Measurements from ENCODE around the gene SBK2.

Gene SBK2

DNA sequence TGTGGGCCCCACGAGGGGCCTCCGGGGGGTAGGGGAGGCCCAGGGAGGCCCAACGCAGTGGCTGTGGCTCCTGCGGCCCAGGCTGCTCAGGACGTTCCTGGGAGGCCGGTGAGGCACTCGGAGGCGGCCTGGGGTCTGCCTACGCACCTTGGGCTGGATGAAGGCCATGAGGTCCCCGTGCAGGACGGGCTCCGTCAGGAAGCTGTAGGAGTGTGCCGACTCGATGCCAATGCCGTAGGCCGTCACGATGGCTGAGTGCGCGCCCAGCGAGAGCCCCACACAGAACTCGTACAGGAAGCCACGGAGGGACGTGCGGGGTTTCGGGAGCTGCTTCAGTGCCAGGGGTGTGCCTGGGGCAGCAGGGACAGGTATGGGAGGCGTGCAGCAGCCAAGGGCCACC is 5.9 kb downstream of the SBK2 start:
- no peak for DNase-seq

DNA sequence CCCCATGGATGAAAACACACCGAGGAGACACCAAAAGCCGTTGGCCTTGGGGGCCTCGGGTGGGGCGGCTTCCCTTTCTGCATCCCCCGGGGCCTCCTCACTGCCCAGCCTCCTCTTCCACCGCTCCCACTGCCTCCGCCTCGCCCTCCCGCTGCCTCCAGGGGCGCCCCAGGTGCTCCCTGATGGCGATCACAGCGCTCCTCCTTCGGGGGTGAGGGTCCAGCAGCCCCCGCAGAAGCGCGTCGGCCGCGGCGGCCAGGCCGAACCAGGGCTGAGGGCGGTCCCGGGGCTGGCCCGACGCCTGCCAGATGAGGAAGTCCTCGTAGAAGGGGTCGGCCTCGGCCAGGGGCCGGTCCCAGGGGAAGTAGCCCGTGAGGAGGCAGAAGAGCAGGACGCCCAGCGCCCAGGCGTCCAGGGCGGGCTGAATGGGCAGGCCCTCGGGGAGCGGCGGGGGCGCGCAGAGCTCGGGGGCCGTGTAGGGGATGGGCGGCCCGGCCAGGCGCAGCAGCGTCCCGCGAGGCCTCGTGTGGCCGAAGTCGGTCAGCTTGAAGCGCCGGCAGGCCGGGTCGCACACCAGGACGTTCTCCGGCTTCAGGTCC is 7.2 kb downstream of the SBK2 start:
- no peak for DNase-seq

DNA sequence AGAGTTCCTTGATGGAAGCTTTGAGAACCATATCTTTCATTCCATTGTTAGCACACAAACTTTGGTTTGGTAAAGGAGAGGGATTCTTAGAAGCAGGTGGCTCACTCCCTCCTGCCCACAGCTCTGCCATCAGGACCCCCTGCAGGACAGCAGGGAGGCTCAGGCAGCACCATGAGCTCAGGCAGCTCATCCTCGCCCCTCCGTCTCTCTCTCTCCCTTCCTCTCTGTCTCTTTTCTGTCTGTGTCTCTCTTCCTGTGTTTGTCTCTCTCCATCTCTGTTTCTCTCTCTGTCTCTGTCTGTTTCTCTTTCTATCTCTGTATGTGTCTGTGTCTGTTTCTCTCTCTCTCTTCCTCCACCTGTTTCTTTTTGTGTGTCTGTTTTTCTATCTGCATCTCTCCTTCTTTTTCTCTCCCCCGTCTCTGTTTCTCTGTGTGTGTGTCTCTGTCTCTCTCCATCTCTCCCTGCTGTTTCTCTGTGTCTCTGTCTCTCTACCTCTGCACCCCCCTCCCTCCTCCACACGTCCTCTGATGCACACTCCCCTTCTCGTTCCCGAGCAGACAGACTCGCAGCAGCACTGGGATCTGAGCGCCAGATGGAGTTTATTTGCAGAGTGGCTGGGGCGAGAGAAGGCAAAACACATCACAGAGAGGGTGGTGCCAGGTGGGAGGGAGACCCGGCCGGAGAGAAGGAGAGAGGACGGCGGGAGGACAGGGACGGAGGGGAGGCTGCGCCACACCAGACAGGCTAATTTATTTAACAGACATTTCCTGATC is 8.7 kb downstream of the SBK2 start:
- no peak for DNase-seq

DNA sequence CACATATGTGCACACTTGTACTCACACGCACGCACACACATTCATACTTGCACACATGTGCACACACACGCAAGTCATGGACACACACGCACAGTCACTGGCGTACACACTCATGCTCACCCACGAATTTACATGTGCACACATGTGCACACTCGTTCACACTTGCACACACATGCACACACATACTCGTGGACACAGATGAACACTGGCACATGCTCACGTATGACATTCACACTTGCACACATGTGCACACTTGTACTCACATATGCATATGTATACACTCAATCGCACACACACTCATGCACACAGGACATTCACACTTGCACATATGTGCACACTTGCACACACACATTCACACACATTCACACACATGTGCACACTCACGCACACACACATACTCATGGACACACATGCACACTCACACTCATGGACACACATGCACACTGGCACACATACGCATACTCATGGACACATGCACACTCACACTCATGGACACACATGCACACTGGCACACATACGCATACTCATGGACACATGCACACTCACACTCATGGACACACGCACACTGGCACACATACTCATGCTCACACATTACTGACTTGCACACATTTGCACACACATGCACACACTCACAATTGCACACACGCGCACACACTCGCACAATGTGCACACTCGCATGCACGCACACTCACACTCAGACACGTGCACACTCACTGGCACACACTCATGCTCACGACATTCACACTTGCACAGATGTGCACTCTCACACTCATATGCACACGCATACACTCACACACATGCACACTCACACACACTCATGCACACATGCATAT is 9.5 kb downstream of the SBK2 start:
- no peak for DNase-seq

DNA sequence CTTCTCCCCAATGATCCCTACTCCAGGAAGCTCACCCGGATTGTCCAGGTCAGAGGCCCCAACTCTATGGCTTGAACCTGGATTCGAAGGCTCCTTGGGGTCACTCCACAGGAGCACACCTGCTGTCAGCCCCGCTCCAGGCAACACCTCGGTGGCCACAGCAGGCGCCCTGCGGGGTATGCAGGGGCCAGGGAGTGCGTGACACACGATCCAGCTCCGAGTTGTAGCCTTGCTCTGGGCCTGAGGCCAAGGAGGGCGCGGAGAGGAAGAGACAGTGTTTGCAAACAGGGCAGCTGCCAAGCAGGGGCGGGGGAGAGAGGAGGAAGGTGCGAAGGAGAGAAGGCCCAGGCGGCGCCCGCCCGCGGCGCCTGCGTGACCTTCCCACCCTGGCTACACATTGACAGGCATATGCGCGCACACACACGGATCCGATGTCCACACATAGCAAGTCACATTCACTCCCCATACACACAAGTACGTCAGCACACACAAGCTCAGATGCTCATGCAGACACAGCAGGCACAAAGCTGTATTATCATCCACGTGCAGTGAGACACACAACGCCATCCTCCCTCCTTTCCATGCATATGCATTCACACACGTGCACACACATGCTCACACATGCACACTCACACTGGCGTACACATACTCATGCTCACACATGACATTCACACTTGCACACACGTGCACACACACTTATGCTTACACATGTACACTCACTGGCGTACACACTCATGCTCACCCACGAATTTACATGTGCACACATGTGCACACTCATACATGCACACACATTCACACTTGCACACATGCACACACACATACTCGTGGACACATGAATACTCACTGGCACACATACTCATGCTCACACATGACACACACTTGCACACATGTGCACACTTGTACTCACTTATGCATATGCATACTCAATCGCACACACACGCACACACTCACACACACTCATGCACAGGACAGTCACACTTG is 10.4 kb downstream of the SBK2 start:
- DNase-seq = no peak

DNA sequence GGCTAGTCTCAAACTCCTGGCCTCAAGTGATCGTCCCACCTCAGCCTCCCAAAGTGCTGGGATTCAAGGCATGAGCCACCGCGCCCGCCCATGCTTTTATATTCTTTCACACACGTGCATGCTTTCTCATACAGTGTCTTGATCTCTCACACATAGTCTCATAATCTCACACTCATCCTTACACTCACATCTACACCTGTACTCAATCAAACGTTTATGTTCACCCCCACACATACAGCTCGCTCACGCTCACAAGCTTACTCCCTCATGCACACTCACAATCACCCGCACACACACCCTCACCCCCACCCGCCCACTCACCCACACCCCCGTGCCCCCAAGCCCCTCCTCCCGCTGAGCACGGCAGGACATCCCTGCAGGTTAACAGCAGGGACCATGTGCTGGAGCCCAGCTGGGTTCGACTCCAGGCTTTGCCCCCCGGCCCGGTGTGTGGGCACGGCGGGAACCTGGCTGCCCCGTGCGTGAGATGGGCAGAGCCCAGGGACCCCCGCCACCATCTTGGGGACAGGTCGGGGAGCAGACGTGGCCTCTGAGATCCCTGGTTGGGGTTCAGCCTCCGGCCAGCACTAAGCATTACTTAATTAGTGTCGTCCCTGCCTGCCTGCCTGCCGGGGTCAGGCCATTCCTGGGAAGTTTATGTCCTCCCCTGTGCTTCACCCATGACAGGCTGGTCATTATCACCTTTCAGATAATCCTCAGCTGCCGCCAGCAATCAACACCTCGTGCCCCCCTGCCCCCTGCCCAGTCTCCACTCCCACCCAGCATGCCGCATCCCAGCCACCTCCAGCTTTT is 11.4 kb downstream of the SBK2 start:
- no peak for DNase-seq

DNA sequence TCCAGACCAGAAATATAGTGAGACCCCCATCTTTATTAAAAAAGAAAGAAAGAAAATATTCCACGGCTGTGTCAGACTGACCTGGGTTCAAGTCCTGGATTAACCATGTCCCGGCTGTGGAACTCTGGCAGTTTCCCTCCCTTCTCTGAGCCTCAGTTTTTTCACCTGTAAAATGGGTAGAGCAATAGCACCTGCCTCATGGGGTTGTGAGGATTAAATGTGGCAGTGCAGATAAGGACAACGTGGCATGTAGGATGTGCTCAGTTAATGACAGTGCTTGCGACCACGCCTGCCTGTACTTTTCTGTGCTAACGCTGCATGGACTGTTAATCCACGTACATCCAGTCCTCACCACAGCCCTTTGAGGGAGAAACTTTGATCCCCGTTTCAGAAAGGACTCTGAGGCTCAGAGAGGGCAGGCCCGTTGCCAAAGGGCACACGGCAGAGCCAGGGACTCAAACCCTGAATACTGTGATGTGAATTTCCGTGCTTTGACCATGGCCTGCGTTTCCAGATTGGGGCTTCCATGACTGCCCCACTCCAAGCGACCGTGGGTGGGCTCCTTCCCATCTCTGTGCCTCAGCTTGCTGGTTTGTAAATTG is 16.1 kb downstream of the SBK2 start:
- DNase-seq = no peak

DNA sequence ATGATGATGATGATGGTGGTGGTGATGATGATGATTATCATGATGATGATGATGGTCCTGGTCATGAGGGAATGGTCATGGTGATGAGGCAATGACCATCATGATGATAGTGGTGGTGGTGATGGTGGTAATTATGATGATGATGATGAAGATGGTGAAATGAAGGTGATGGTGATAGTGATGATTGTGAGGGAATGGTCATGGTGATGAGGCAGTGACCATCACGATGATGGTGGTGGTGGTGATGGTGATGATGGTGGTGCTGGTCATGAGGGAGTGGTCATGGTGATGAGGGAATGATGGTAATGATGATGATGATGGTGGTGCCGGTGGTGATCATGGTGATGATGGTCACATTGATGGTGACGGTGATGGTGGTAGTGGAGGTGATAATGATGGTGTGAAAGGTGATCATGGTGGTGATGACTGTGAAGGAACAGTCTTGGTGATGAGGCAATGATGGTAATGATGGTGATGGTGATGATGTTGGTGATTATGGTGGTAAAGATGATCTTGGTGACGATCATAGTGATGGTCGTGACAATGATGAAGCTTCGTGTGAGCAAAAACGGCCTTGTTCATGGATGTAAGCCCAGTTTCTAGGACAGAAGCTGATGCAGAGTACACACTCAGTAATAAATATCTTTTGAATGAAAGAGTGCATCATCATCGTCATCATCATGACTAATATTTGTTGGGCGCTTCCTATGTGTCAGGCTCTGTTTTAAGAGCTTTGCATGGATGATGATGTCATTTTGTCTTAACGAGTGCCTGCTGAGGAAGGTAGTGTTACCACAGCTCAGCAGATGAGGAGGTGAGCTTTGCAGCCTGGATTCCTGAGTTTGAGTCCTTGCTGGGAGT is 17.3 kb downstream of the SBK2 start:
- peak; percentile 67 for DNase-seq

DNA sequence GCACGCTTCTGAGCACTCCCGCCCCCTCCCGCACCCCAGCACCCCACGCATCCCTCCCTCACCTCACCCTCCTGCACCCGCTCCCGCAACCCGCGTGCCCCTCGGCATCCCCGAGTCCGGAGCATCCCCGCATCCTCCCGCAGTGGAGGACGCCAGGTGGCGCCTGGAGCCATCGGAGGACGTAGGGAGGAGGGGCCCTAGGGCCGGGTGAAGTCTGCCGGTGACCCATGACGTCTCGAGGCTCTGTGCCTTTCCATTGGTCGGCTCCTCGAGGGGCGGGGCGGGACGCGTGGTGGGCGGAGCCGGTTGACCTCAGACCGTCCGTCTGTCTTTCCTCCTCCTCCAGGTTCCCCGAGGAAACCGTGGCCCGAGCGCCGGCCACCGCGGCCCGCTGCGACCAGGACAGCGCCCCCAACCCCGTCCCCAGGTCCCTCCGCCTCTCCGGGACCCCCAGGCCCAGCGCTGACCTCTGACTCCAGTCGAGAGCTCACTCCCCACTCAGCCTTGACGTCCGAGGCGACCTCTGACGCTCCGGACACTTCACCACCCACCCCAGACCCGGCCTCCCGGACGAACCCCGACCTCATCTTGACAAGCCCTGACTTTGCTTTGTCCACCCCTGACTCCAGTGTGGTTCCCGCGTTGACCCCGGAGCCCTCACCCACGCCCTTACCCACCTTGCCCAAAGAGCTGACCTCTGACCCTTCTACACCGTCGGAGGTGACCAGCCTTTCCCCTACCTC is 19.9 kb downstream of the SBK2 start:
- DNase-seq = peak; percentile 89

DNA sequence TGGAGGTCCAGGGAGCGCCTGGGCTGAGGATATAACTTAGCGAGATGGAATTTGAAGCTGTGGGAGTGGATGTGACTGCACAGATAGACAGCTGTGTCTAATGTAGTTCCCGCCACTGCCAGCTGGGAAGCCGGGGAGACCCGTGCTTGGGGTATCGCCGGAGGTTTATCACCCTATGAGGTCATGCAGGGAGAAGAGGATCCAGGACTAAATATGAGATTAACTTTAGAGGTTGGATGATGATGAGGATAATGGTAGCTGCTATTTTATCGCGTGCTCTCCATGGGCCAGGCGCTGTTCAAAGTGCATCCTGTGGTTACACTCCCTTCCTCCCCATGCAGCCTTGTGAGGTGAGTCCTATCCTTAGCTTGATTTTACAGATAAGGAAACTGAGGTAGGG is 28.8 kb downstream of the SBK2 start:
- no peak for DNase-seq

DNA sequence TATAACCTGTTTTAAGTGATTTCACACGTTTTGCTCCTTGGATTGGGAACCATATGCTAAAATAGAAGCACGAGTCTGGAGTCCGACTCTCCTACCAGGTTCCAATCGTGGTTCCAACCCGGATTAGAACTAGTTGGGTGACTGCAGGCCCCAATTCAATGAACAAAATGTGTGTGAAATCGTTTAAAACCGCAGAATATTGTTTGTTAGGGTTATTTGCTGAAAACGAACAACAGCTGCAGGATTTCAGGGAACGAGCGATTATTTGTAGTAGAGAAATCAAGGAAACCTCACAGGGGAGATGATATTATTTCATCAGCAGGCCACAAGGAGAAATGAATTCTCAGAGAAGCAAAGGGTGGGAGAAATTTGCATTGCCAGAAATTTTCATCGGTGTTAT is 32.0 kb downstream of the SBK2 start:
- DNase-seq = no peak

DNA sequence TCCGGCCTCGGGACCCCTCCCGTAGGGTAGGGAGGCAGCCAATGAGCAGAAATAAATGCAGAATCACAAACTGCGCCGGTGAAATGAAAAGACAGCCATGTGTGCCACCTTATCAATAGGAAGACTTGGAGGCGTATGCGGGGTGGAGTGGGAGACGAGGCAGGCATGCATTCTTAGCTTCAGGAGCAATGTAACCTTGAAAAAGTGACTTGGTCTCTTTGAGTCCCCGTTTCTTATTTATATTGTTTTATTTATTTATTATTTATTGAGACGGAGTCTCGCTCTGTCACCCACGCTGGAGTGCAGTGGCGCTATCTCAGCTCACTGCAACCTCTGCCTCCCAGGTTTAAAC is 32.7 kb downstream of the SBK2 start:
- DNase-seq = no peak

DNA sequence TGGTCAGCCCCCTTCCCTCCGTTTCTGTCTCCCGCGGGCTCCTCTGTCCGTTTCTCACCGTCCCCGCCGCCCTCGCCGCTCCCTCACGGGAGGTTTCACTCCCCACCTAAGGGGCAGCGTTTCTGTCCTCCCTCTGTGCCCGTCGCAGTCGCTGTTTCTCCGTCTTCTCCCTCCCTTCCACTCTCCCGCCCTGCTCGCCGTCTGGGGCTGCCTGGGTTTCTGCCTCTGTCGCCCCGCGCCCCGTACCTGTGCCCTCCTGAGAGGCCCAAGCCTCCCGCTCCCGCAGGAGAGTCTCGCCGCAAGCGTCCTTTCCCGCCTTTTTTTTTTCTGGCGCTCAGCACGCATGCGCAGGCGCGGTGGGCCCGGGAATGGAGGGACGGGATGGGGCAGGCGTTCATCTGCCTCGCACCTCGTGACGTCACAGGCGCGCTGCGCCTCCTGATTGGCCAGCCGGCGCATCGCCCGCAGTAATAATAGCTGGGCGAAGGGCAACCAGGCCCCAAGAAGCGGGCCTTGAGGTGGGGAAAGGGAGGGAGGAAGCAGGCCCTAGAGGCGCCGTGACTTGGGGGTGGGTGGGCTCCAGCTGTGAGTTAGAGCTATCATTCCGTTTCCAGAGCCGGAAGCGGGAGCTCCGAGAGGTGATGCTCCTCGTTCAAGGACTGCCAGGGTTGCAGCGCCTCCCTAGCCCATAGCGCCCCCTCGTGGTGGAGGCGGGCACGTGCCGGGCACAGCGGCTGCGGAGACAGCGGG is 33.3 kb downstream of the SBK2 start:
- DNase-seq = peak; percentile 64

DNA sequence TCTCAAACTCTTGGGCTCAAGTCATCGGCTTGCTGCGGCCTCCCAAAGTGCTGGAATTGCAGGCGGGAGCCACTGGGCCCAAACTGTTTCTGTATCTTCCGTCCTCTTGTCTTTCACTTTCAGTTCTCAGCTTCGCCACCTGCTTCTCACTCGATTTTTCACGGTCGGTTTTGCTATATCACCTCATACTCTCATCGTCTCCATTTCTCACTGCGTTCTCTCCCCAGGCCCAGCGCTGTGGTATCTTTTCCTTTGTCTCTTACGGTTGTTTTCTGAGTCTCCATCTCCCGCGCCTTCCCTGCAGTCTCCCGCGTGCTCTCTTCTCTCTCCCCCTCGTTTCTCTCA is 33.8 kb downstream of the SBK2 start:
- DNase-seq = no peak

DNA sequence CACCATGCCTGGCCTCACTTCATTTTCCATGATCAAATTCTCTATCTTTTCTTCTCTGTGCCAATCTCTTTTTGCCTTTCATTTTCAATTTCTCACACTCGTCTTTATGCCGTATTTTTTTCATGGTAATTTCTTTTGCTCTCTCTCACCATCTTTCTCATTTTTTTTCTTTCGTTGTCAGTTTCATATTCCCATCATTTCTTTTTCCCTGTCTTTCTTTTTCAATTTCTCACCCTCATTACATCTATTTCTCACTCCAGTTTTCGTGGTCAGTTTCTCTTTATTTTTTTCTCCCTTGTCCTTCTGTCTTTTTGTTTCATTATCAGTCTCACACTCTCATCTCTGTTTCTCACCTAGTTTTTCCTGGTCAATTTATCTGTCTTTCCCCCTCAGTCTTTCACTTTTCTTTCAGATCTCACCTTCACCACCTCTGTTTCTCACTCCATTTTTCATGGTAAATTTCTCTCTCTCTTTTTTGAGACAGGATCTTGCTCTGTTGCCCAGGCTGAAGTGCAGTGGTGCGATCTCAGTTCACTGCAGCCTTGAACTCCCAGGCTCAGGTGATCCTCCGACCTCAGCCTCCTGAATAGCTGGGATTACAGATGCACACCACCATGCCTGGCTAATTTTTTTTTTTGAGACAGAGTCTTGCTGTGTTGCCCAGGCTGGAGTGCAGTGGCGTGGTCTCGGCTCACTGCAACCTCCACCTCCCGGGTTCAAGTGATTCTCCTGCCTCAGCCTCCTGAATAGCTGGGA is 34.6 kb downstream of the SBK2 start:
- DNase-seq = no peak

DNA sequence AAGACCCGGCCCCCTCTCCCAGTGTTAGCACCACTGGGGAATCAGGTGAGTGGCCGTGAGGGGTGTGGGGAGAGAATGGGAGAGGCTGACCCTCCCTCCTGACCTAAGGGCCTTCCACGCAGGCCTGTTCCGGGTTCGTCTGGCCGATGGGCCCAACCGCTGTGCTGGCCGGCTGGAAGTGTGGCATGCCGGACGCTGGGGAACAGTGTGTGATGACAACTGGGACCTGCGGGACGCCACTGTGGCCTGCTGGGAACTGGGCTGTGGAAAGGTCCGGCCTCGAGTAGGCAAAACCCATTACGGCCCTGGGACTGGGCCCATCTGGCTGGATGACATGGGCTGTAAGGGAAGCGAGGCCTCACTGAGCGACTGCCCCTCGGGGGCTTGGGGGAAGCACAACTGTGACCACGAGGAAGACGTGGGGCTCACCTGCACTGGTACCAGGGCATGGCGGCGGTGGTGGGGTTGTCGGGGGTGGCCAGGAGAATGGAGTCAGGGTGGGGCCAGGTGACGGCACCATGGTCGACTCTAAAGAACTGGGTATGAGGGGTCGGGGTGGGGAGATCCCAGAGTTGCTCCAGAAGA is 36.5 kb downstream of the SBK2 start:
- DNase-seq = no peak

DNA sequence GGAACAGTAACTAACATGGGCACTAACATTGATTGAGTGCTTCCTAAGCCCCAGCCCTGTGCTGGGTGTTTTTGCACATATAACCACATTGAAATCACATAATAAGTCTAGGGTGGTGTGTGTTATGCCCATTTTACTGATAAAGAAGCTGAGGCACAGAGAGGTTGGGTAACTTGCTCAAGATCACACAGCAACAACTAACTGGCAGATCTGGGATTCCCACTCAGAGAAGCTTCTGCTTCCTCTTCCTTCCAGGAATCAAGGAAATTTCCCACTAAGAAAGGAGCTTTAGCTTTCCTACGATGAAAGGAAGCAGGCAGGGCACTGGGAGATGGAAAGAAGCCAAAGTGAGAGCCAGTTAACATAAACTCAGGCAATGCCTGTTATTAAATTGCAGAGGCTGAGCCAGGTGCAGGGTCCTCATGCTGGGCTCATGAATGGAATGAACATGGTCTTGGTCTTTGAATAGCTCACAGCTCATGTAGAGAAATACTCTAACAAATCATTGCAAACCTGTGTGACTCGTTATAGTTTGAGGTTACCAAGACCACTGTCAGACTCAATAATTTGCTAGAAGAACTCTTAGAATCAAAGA is 38.6 kb downstream of the SBK2 start:
- DNase-seq = no peak

DNA sequence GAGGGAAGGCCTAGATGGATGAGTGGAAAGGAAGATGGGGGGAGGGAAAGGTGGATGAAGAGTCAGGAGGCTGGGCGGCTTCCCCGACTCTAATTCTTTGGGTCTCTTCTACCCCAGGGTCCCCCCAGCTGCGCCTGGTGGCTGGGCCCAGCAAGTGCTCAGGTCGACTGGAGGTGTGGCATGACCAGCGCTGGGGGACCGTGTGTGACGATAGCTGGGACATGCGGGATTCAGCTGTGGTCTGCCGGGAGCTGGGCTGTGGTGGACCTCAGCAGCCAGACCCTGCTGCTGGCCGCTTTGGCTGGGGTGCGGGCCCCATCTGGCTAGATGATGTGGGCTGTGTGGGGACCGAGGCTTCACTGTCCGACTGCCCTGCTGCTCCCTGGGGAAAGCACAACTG is 39.2 kb downstream of the SBK2 start:
- DNase-seq = no peak

Data from amniotic stem cell (primary cell).